ENCODE measurements around the gene KLHDC4. TPM values are rescaled to one million over a fixed set of nuclear protein-coding genes. Genes with fewer than 3 reads are reported as not detected.

The KLHDC4 gene
- total and polyA plus RNA-seq, 2 experiments from 2014 or later = 12.8 to 15.6 TPM

- Histone ChIP-seq H3K4me3 (no peak overlapping the region), H3K27me3 (no peaks in the 10 kb centered on the region), H4K20me1 (ENCODE audit: insufficient read depth, poor library complexity, severe bottlenecking) (no peaks in the 10 kb centered on the region), H3K9me3 (ENCODE audit: low read depth) (no peaks in the 10 kb centered on the region), H3K9me2 (replicated peaks; ENCODE audit: insufficient read depth) (no peaks in the 10 kb centered on the region), H3K79me2 (no peaks in the 10 kb centered on the region), H3K4me2 (no peak overlapping the region), H3K36me3 (replicated peaks; ENCODE audit: insufficient read depth, low read depth) (no peaks in the 10 kb centered on the region), H3K27ac (no peak overlapping the region), H2AFZ (no peak overlapping the region), H3K4me1 (ENCODE audit: insufficient read depth) (peaks cover 15% of the 10 kb centered on the region)
- no peak for DNase-seq (ENCODE audit: low spot score)
- 68% methylated on average over 15 of the region's 15 CpGs for WGBS (ENCODE audit: low lambda C conversion rate, missing lambda C conversion rate)
- TF ChIP-seq EZH2phosphoT487 (IDR thresholded peaks at IDR 0.05; ENCODE audit: low read depth, severe bottlenecking, unreplicated experiment) = no peak
- TF ChIP-seq CTCF (IDR thresholded peaks at IDR 0.05; ENCODE audit: poor library complexity) = no peak
- TF ChIP-seq EZH2 (IDR thresholded peaks at IDR 0.05; ENCODE audit: borderline replicate concordance) = no peak
Measured at GRCh38 chr16:87809150-87809902, 43.5 kb upstream of the KLHDC4 start.

GRCh38 chr16:87808108-87808507, 42.3 kb upstream of the KLHDC4 start:
- Histone ChIP-seq H4K20me1 (ENCODE audit: insufficient read depth, poor library complexity, severe bottlenecking) (no peaks in the 10 kb centered on the region), H3K4me2 (no peak overlapping the region), H3K9me2 (replicated peaks; ENCODE audit: insufficient read depth) (no peaks in the 10 kb centered on the region), H3K79me2 (no peaks in the 10 kb centered on the region), H3K4me1 (ENCODE audit: insufficient read depth) (peaks cover 15% of the 10 kb centered on the region), H3K9me3 (ENCODE audit: low read depth) (no peaks in the 10 kb centered on the region), H3K36me3 (replicated peaks; ENCODE audit: insufficient read depth, low read depth) (no peaks in the 10 kb centered on the region), H3K27ac (no peak overlapping the region), H2AFZ (no peak overlapping the region), H3K4me3 (no peak overlapping the region), H3K27me3 (no peaks in the 10 kb centered on the region)
- TF ChIP-seq EZH2phosphoT487 (IDR thresholded peaks at IDR 0.05; ENCODE audit: low read depth, severe bottlenecking, unreplicated experiment) = no peak
- TF ChIP-seq CTCF (IDR thresholded peaks at IDR 0.05; ENCODE audit: poor library complexity) = no peak
- TF ChIP-seq EZH2 (IDR thresholded peaks at IDR 0.05; ENCODE audit: borderline replicate concordance) = no peak
- 93% methylated on average over 6 of the region's 6 CpGs for WGBS (ENCODE audit: low lambda C conversion rate, missing lambda C conversion rate)
- no peak for DNase-seq (ENCODE audit: low spot score)

GRCh38 chr16:87806641-87807546, 41.1 kb upstream of the KLHDC4 start:
- TF ChIP-seq EZH2 (IDR thresholded peaks at IDR 0.05; ENCODE audit: borderline replicate concordance) (no peak), EZH2phosphoT487 (IDR thresholded peaks at IDR 0.05; ENCODE audit: low read depth, severe bottlenecking, unreplicated experiment) (no peak), CTCF (IDR thresholded peaks at IDR 0.05; ENCODE audit: poor library complexity) (no peak)
- Histone ChIP-seq H3K79me2 (no peaks in the 10 kb centered on the region), H3K9me2 (replicated peaks; ENCODE audit: insufficient read depth) (no peaks in the 10 kb centered on the region), H3K4me1 (ENCODE audit: insufficient read depth) (peaks cover 15% of the 10 kb centered on the region), H4K20me1 (ENCODE audit: insufficient read depth, poor library complexity, severe bottlenecking) (no peaks in the 10 kb centered on the region), H3K4me3 (no peak overlapping the region), H3K36me3 (replicated peaks; ENCODE audit: insufficient read depth, low read depth) (no peaks in the 10 kb centered on the region), H3K9me3 (ENCODE audit: low read depth) (no peaks in the 10 kb centered on the region), H3K4me2 (peak overlapping the region; percentile 67), H2AFZ (peak overlapping the region; percentile 29), H3K27ac (peak overlapping the region; percentile 83), H3K27me3 (no peaks in the 10 kb centered on the region)
- peak; percentile 86 for DNase-seq (ENCODE audit: low spot score)
- WGBS (ENCODE audit: low lambda C conversion rate, missing lambda C conversion rate) = 30% methylated on average over 23 of the region's 25 CpGs

Data from hepatocyte (in vitro differentiated cells).